H1 (cell line): ENCODE data around the gene COPS7A. TPM values are rescaled to one million over a fixed set of nuclear protein-coding genes. Genes with fewer than 3 reads are reported as not detected.
A peak's percentile ranks its signal among the peaks of the same experiment; 100 is the strongest.

Experiments used
- BRCA1 ChIP-seq: IDR thresholded peaks from 2 replicates; pipeline ENCODE4 v1.6.1; 2012; ENCODE audit warnings: low read depth, low read length, improper control_type of control experiment
- CBX5 ChIP-seq: fragments of 300-800, 300-1000 bp; sonication (generic); IDR thresholded peaks from 2 replicates; pipeline ENCODE4 v1.7.1; 2016; ENCODE audit warnings: antibody characterized with exemption, low read length, low read depth
- CEBPB ChIP-seq: IDR thresholded peaks from 2 replicates; pipeline ENCODE4 v1.6.1; 2012; ENCODE audit warnings: low read depth, low read length
- CHD1 ChIP-seq: IDR thresholded peaks from 2 replicates; pipeline ENCODE4 v1.6.1; 2012; ENCODE audit warnings: low read depth, low read length, improper control_type of control experiment
- CHD2 ChIP-seq: IDR thresholded peaks from 2 replicates; pipeline ENCODE4 v1.6.1; 2012; ENCODE audit warnings: low read length, improper control_type of control experiment
- CTBP2 ChIP-seq: IDR thresholded peaks from 2 replicates; pipeline ENCODE4 v1.7.0; 2011; ENCODE audit warnings: borderline replicate concordance, mild to moderate bottlenecking, moderate library complexity, mixed read lengths, low read length; ENCODE audit not compliant: insufficient read depth, insufficient read length
- CTCF ChIP-seq, 3 experiments: IDR thresholded peaks; 1 replicate in 2 of 3; 2 replicates in 1 of 3; pipeline versions ENCODE4 v1.5.1 to v1.6.1; 2011; ENCODE audit warnings: low read length in 3 of 3, mild to moderate bottlenecking in 3 of 3, inconsistent platforms in 2 of 3, low read depth in 1 of 3, moderate library complexity in 1 of 3; ENCODE audit not compliant: insufficient read depth in 1 of 3; ENCODE audit errors: control extremely low read depth in 1 of 3
- FOSL1 ChIP-seq: IDR thresholded peaks from 2 replicates; pipeline ENCODE4 v1.6.1; 2011; ENCODE audit warnings: mild to moderate bottlenecking, low read depth, low read length, moderate library complexity; ENCODE audit not compliant: insufficient read depth
- KDM1A ChIP-seq: fragments of 200-600, 300-600 bp; sonication (generic); IDR thresholded peaks from 2 replicates; pipeline ENCODE4 v1.7.1; 2016; ENCODE audit warnings: mild to moderate bottlenecking, low read length, borderline replicate concordance
- KDM4A ChIP-seq: IDR thresholded peaks from one replicate; pipeline ENCODE4 v1.7.1; 2012; ENCODE audit warnings: low read depth, mild to moderate bottlenecking, moderate library complexity, low read length, inconsistent platforms; ENCODE audit not compliant: severe bottlenecking
- MAFK ChIP-seq: IDR thresholded peaks from 2 replicates; pipeline ENCODE4 v1.6.1; 2012; ENCODE audit warnings: low read depth, mild to moderate bottlenecking, improper control_type of control experiment, low read length
- RFX5 ChIP-seq: IDR thresholded peaks from 2 replicates; pipeline ENCODE4 v1.6.1; 2011; ENCODE audit warnings: low read depth, low read length, improper control_type of control experiment, borderline replicate concordance
- RNF2 ChIP-seq: fragments of 200-900, 300-1000 bp; sonication (generic); IDR thresholded peaks from 2 replicates; pipeline ENCODE4 v1.7.1; 2016; ENCODE audit warnings: borderline replicate concordance, low read depth, mild to moderate bottlenecking, antibody characterized with exemption, low read length; ENCODE audit not compliant: poor library complexity, severe bottlenecking; ENCODE audit errors: missing control alignments
- SIX5 ChIP-seq: IDR thresholded peaks from 2 replicates; pipeline ENCODE4 v1.6.1; 2011; ENCODE audit warnings: mild to moderate bottlenecking, low read depth, low read length
- SP4 ChIP-seq: IDR thresholded peaks from 2 replicates; pipeline ENCODE4 v1.6.1; 2012; ENCODE audit warnings: low read length, inconsistent platforms
- TAF1 ChIP-seq: IDR thresholded peaks from 2 replicates; pipeline ENCODE4 v1.6.1; 2011; ENCODE audit warnings: mild to moderate bottlenecking, low read depth, low read length
- TBP ChIP-seq: IDR thresholded peaks from 2 replicates; pipeline ENCODE4 v1.6.1; 2011; ENCODE audit warnings: low read depth, low read length, improper control_type of control experiment
- USF2 ChIP-seq: IDR thresholded peaks from 2 replicates; pipeline ENCODE4 v1.6.1; 2011; ENCODE audit warnings: low read length, improper control_type of control experiment
- polyA plus RNA-seq, 7 experiments: library from polyadenylated mRNA; depleted of rRNA in 3 of 7; stranded (reverse) in 5 of 7; unstranded in 2 of 7; fragments of >200 nt in 5 of 7; fragments of 200-250 nt in 2 of 7; gene quantifications; 1 replicate in 5 of 7; 2 replicates in 1 of 7; 4 replicates in 1 of 7; pipeline versions ENCODE4 v1.2.1 to v1.2.3, GENCODE V29; 2011 to 2013; ENCODE audit warnings: missing spikeins in 2 of 7, mixed read lengths in 2 of 7
- total RNA-seq: library from RNA; stranded (reverse); fragmentation: NEBNext Ultra II Directional; extraction: Animal tissue kit (Norgen Biotek cat#: 25700); gene quantifications from 2 replicates; pipeline ENCODE4 v1.2.1, GENCODE V29; 2021
- TF ChIP-seq, protein P1 (sequence below): IDR thresholded peaks from 2 replicates; pipeline ENCODE4 v1.6.1; 2012; ENCODE audit warnings: inconsistent platforms

Gene COPS7A
- total and polyA plus RNA-seq, 2 of the 8 experiments (the other 6 are each of a cell fraction or from before 2014, with no cell fraction given), result 44.5 to 95.9 TPM

DNA sequence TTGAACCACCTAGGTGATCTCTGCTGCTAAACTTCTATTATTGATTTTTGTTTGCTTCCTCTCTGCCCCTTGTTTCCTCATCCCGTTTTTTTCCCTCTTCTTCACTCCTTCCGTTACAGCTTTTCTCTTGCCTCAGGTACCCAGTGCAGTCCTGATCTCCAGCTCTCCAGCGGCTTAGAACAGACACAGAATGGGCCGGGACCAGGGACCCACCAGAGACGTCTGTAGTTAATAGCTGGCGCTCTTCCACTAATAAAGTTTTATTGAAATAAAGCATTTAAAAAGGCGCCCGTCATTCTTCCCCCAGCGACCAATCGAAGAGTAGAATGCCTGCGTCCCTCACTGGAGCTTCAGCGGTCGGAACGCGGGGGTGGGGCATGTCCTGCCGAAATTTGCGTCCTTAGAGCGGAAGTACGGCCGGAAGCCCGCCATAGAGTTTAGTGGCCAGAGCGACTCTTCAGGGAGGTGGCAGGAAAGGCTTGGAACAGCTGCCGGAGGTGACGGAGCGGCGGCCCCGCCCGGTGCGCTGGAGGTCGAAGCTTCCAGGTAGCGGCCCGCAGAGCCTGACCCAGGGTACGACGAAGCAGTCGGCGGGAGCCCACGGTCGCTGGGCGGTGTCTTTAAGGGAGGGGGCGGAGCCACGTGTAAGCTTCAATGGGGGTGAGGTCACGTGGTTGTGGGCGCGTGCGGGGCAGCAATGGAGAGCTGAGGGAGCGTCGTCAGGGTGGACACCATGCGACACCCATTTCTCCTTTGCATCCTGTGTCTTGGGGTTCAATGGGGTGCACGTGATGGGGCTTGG is at the start of gene COPS7A (continued):
- no peak for TF ChIP-seq MAFK
- TF ChIP-seq CBX5, result no peak
- TF ChIP-seq RNF2, result no peak
- TF ChIP-seq KDM4A, result no peak
- peak; percentile 92 for TF ChIP-seq SP4
- no peak for TF ChIP-seq BRCA1
- no peak for TF ChIP-seq CEBPB
- TF ChIP-seq SIX5, result no peak
- peak; percentile 61; the same call in 1 of the 2 replicates for TF ChIP-seq TBP
- peak; percentile 39; the same call in 1 of the 2 replicates for TF ChIP-seq KDM1A
- TF ChIP-seq USF2, result peak; percentile 93
- TF ChIP-seq, protein P1, sequence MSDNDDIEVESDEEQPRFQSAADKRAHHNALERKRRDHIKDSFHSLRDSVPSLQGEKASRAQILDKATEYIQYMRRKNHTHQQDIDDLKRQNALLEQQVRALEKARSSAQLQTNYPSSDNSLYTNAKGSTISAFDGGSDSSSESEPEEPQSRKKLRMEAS, result peak; percentile 100
- no peak for TF ChIP-seq FOSL1
- TF ChIP-seq RFX5, result no peak
- TF ChIP-seq CHD2, result no peak; the same call in 1 of the 2 replicates
- TF ChIP-seq TAF1, result peak; percentile 71
- no peak for TF ChIP-seq CHD1
- no peak for TF ChIP-seq CTBP2
- peak in 1 of 3 experiments; percentile 24; a peak in 1 of 4 replicates for TF ChIP-seq CTCF (IDR thresholded peaks at IDR 0.05; ENCODE audit: control extremely low read depth in 1 of 3, insufficient read depth in 1 of 3, low read depth in 1 of 3, low read length in 3 of 3)
